Limb (tissue), 2 donors: ENCODE data around the gene CBLB.

ENCODE experiments used
- DNase-seq, 2 donors: peaks; one replicate each; pipeline ENCODE4 v3.0.0-alpha.2; 2016; ENCODE audit errors: extremely low spot score in 2 of 2

Gene CBLB

GRCh38 chr3:105619651-105620050, 249.2 kb downstream of the CBLB start:
- DNase-seq: no peak

GRCh38 chr3:105618556-105618955, 250.3 kb downstream of the CBLB start:
- DNase-seq: no peak

- DNase-seq: no peak
Observed at GRCh38 chr3:105616374-105617121, 252.3 kb downstream of the CBLB start.

GRCh38 chr3:105615814-105616213, 253.0 kb downstream of the CBLB start:
- DNase-seq: no peak

DNA sequence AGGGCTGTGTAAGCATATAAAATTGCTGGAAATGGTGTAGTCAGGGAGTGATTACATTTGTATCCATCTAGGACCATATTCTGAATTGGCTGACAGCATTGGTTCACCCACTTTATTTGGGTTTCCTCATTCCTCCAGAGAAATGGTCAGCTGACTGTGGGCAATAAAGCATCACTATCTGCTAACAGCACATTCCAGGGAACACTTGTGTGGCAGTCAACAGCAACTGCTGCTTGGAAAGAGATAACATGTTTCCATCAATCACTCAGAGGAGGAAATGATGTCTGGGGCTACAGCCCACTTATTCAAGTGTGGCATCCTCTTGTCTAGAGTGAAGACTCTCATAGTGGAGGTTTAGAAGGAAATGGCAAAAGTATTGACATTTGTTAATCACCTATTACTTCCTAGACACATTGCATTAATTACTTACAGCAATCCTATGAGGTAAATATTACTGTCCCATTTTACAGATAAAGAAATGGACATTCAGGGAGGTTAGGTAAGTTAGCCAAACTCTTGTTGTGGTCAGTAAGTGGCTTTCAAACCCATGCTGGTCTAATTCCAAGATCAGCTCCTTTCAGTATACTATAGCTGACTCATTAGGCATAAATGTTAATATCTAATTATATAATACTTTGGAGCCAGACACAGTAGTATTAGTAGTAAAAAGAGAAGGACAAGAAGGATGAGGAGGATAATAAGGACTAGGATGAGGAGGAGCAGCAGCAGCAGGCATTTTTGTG, 254.4 kb downstream of the CBLB start:
- DNase-seq: no peak

DNA sequence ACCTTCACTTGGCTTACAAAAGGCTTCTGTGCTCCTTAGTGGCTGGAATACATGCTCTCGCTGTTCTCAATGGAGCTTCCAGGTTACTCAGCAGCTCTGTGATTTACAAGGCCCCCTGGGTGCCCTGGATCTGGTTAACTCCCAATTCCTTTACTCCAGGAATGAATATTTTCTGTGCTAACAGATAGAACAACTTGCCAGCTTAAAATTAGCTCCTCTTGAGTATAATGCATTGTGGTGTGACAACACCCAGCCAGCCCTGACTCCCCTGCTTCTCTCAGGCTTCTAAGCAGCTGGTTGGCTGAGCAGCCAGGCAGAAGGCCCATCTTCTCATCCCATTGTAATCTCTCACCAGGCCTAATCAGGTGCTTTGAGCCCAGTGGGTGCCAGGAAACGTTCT, 255.7 kb downstream of the CBLB start:
- DNase-seq: no peak

DNA sequence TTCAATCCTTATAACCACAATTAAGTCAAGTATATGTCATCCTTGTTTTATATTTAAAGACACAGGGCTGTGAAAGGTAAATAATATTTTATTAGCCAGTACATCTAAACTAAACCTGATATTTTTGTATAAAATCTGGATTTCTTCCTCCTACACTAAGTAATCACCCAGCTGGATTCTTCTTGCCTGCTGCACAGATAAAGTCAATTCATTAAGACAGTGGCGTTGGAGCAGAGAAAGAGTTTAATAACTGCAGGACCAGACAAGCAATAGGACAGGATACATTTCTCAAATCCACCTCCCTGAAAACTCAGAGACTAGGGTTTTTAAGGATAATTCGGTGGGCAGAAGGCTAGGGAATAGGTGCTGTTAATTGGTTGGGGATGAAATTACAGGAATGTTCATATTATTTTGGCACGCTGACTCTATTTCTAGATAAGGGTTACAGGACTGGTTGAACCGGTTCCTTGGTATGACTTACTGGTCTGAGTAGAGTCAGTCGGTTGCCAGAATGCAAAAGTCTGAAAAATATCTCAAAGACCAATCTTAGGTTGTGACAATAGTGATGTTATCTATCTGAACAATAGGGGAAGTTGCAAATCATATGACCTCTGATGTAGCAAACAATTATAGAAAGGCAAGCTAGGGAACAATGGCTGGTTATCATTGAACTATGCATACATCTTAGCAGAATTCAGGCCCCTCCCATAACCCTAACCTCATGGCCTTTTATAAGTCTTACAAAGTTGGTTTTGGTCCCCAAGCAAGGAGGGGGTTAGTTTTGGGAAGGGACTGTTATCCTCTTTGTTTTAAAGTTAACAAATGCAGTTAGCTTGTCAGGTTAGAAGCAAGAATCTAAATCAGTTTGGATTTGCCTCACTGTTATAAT, 257.3 kb downstream of the CBLB start:
- no peak for DNase-seq

DNA sequence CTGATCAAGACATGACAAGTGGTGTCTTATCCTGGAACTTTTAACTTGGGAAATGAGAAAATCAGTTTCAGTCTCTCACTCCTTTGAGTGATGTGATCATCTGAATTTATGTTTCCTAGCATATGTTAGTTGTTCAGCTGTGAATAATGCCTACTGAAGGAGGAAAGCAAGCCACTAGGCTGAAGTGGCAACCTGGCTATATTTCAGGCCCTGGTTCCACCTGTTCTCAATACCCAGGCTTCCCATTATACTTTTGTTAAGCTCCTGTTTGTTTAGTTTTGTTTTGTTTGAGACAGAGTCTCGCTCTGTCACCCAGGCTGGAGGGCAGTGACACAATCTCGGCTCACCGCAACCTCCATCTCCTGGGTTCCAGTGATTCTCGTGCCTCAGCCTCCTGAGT, 258.3 kb downstream of the CBLB start:
- DNase-seq: no peak

DNA sequence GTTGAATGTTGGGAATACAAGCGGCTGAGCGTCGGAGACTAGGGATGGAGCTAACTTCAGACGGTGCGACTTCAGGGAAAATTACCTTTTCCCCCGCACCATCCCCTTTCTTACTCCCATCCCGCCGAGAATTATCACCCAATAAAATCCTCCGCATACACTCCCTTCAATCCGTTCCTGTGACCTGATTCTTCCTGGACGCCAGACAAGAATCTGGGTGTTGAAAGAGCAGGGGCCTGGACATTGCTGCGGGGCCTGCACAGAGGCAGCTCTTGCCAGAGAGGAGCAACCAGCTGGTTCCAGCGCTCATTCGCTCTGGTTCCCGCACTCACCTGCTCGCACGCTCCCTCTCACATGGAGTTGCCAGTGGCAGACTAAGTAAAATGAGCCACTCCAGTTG, 260.2 kb downstream of the CBLB start:
- no peak for DNase-seq

GRCh38 chr3:105606016-105606415, 262.8 kb downstream of the CBLB start:
- no peak for DNase-seq
